Measurements from ENCODE around the gene ALG12.
"Not testable (repeated sequence)": the region's sequence is repeated elsewhere in the genome, so short reads cannot be mapped to it uniquely, and the experiment has no call there.

ALG12 gene

DNA sequence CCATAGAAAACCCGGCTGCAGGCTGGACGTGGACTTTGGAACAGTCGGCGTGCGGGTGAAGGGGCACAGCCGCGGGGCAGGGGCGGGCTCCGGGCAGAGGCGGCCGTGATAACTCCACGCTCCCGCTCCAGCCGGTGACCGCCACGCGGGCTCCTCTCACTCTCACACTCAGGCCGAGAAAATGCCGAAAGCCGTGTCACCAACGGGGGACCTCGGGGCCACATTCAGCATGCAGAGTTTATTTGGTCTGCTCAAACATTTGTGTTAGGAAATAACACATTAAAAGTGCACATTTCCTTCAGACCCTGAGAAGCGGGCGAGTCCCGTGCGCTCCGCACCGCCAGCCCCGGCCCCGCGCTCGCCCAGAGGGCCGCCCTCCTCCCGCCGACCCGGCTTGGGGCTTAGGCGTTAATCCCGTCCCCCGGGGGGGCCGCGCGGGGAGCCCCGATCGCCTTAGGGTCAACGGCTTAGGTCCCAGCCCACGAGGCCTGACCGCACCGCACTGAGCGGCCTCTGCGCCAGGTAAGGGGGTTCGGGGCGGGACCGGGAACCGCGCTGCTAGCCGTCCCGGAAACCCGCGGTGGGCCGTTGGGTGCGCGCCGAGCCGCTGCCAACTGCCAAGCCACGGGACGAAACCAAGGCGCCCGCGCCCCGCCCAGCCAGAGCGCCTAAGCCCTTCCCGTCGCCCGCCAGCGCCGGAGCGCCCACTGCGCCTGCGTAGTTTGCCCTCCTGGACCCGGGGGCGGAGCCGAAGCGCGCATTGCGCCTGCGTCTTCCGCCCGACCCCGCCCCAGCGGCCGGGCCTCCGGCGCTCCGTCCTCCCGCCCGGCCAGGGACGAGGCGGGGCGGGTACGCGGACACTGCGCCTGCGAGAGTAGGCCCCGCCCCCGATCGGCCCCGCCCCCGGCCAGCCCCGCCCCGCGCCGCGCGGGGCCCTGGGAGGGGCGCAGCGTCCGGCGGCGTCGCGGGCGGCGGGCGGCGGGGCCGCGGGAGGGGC is 65.0 kb downstream of the ALG12 start, which contains the start of gene ZBED4:
Gene ZBED4 (plus strand): TSS at position 947 of the 997 bp plus-strand sequence. CDS start 29,819 bp downstream, outside the sequence.
- H3K27me3 ChIP-seq (replicated peaks; ENCODE audit: insufficient read depth, low read length): peaks cover 13% of the 10 kb centered on the region

DNA sequence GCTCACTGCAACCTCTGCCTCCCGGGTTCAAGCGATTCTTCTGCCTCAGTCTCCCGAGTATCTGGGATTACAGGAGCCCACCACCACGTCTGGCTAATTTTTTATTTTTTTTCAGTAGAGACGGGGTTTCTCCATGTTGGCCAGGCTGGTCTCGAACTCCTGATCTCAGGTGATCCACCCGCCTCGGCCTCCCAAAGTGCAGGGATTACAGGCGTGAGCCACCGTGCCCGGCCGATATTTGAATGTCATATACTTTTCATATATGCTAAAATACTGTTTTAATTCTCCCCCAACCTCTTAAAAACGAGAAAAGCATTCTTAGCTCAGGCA is 65.7 kb downstream of the ALG12 start:
- Histone ChIP-seq H3K4me3 (ENCODE audit: low read length) (peak overlapping the region; percentile 77), H2AFZ (ENCODE audit: low read length) (peak overlapping the region; percentile 89)
- H4K20me1 ChIP-seq (ENCODE audit: insufficient read depth, low read length): not testable (repeated sequence)

More for the DNA sequence above, 65.0 kb downstream of the ALG12 start, which contains the start of gene ZBED4:
- peak; percentile 99 for DNase-seq
- peak within 1 kb of the TSS; percentile 98 for H3K27ac ChIP-seq (ENCODE audit: low read length)
- TF ChIP-seq EZH2 (optimal IDR thresholded peaks at IDR 0.05; ENCODE audit: low read depth, low read length) (no peak), EZH2phosphoT487 (IDR thresholded peaks at IDR 0.05; ENCODE audit: low read length) (no peak)
- TF ChIP-seq, protein P1, sequence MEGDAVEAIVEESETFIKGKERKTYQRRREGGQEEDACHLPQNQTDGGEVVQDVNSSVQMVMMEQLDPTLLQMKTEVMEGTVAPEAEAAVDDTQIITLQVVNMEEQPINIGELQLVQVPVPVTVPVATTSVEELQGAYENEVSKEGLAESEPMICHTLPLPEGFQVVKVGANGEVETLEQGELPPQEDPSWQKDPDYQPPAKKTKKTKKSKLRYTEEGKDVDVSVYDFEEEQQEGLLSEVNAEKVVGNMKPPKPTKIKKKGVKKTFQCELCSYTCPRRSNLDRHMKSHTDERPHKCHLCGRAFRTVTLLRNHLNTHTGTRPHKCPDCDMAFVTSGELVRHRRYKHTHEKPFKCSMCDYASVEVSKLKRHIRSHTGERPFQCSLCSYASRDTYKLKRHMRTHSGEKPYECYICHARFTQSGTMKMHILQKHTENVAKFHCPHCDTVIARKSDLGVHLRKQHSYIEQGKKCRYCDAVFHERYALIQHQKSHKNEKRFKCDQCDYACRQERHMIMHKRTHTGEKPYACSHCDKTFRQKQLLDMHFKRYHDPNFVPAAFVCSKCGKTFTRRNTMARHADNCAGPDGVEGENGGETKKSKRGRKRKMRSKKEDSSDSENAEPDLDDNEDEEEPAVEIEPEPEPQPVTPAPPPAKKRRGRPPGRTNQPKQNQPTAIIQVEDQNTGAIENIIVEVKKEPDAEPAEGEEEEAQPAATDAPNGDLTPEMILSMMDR (IDR thresholded peaks at IDR 0.05; ENCODE audit: low read length): no peak
- peaks cover 41% of the 10 kb centered on the region for H3K79me2 ChIP-seq (ENCODE audit: low read length)
- H4K20me1 ChIP-seq (ENCODE audit: insufficient read depth, low read length): 0 out of 2 replicates have a peak, but pooled peaks cover 5% of the 10 kb centered on the region
- peaks cover 8% of the 10 kb centered on the region for H3F3A ChIP-seq (ENCODE audit: insufficient read depth, low read length)
- H3K9me2 ChIP-seq (replicated peaks; ENCODE audit: insufficient read depth, low read length): no peaks in the 10 kb centered on the region
- H2AFZ ChIP-seq (ENCODE audit: low read length): peak within 1 kb of the TSS; percentile 89
- H3K9me3 ChIP-seq (replicated peaks; ENCODE audit: insufficient read depth, low read length): no peaks in the 10 kb centered on the region
- H3K4me3 ChIP-seq (ENCODE audit: low read length): peak within 1 kb of the TSS; percentile 85
- peaks cover 10% of the 10 kb centered on the region; the same call in 1 of the 2 replicates for H3K4me1 ChIP-seq (ENCODE audit: low read length)
- peak within 1 kb of the TSS; percentile 97 for H3K9ac ChIP-seq (ENCODE audit: low read length)
- no peaks in the 10 kb centered on the region for H3K36me3 ChIP-seq (replicated peaks; ENCODE audit: insufficient read depth, low read length)
- peak within 1 kb of the TSS; percentile 99 for H3K4me2 ChIP-seq (ENCODE audit: low read depth, low read length)

DNA sequence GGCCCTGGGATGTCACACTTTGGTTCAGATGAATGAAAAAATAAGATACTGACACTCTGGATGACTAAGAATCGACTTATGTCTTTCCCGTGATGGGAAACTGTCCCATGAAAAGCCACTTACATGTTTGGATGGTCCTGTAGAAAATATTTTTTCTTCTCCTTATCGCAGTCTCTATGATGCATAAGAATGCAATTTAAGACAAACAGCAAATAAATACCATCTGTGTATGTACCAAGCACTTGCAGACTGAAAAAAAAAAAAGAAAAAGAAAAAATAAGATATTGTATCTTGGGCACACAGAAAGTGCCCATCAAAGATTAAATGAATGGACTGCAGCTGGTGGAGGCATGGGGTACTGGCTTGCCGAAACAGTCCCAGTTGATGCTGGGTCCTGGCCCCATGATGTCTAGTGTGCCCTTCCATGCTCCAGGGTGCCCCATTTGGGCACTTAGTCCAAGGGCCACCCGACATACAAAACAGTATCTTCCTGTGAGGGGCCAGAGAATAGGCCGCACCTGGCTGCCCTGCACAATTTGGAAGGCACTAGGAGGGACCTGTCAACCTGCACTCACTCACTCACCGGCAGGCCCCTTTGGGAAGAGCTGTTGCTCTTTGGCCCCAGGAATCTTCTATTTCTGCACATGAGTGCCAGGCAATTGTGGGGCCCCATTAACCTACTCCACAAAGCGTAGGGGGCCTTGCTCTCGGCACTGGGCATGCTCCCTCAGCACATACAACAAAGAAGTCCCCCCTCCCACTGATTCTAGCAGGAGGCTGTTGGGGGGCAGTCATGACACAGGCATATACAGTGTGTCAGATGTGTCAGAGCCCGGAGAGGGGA is 67.1 kb downstream of the ALG12 start:
- Histone ChIP-seq H3K27me3 (replicated peaks; ENCODE audit: insufficient read depth, low read length) (peaks cover 21% of the 10 kb centered on the region), H3K4me2 (ENCODE audit: low read depth, low read length) (no peak overlapping the region), H3K9me3 (replicated peaks; ENCODE audit: insufficient read depth, low read length) (no peaks in the 10 kb centered on the region), H3K9me2 (replicated peaks; ENCODE audit: insufficient read depth, low read length) (no peaks in the 10 kb centered on the region), H3K79me2 (ENCODE audit: low read length) (peaks cover 21% of the 10 kb centered on the region), H3K27ac (ENCODE audit: low read length) (no peak overlapping the region), H3K36me3 (replicated peaks; ENCODE audit: insufficient read depth, low read length) (no peaks in the 10 kb centered on the region), H3K4me1 (ENCODE audit: low read length) (peaks cover 10% of the 10 kb centered on the region; the same call in 1 of the 2 replicates), H3F3A (ENCODE audit: insufficient read depth, low read length) (peaks cover 8% of the 10 kb centered on the region), H3K4me3 (ENCODE audit: low read length) (no peak overlapping the region), H4K20me1 (ENCODE audit: insufficient read depth, low read length) (no peaks in the 10 kb centered on the region), H2AFZ (ENCODE audit: low read length) (no peak overlapping the region), H3K9ac (ENCODE audit: low read length) (no peak overlapping the region)
- no peak for DNase-seq
- TF ChIP-seq, protein P1 (IDR thresholded peaks at IDR 0.05; ENCODE audit: low read length): no peak
- TF ChIP-seq EZH2phosphoT487 (IDR thresholded peaks at IDR 0.05; ENCODE audit: low read length): no peak

More for the DNA sequence above, 65.7 kb downstream of the ALG12 start:
- not testable (repeated sequence) for H3K36me3 ChIP-seq (replicated peaks; ENCODE audit: insufficient read depth, low read length); H3F3A ChIP-seq (ENCODE audit: insufficient read depth, low read length); DNase-seq; H3K4me1 ChIP-seq (ENCODE audit: low read length); H3K9me3 ChIP-seq (replicated peaks; ENCODE audit: insufficient read depth, low read length); H3K9me2 ChIP-seq (replicated peaks; ENCODE audit: insufficient read depth, low read length)
- Histone ChIP-seq H3K4me2 (ENCODE audit: low read depth, low read length) (peak overlapping the region; percentile 99), H3K79me2 (ENCODE audit: low read length) (peaks cover 34% of the 10 kb centered on the region), H3K9ac (ENCODE audit: low read length) (peak overlapping the region; percentile 97), H3K27ac (ENCODE audit: low read length) (peak overlapping the region; percentile 98), H3K27me3 (replicated peaks; ENCODE audit: insufficient read depth, low read length) (peaks cover 16% of the 10 kb centered on the region)
